Fibroblast of lung (primary cell): ENCODE results near the gene TMED9. TPM values are rescaled to one million over a fixed set of nuclear protein-coding genes. Genes with fewer than 3 reads are reported as not detected.

ENCODE experiments used
- DNase-seq, 2 donors: peaks; one replicate each; pipeline versions ENCODE4 v3.0.0 to v3.0.0-alpha.2; 2010; ENCODE audit warnings: low read depth in 2 of 2
- H2AFZ ChIP-seq: 2 replicates; pipeline ENCODE4 v1.5.1; 2012; ENCODE audit warnings: low read length, control low read depth, inconsistent platforms
- H3K27ac ChIP-seq: 2 replicates; pipeline ENCODE4 v1.5.1; 2011; ENCODE audit warnings: low read length, control low read depth; ENCODE audit not compliant: insufficient read depth
- H3K27me3 ChIP-seq: 2 replicates; pipeline ENCODE4 v1.5.1; 2011; ENCODE audit warnings: mild to moderate bottlenecking, low read length; ENCODE audit not compliant: control insufficient read depth, insufficient read depth
- H3K36me3 ChIP-seq: 2 replicates; pipeline ENCODE4 v1.5.1; 2011; ENCODE audit warnings: low read length; ENCODE audit not compliant: control insufficient read depth, insufficient read depth
- H3K4me1 ChIP-seq: 2 replicates; pipeline ENCODE4 v1.5.1; 2011; ENCODE audit warnings: low read length; ENCODE audit not compliant: control insufficient read depth, insufficient read depth; ENCODE audit errors: extremely low read depth
- H3K4me2 ChIP-seq: 2 replicates; pipeline ENCODE4 v1.5.1; 2011; ENCODE audit warnings: low read length, control low read depth; ENCODE audit not compliant: insufficient read depth; ENCODE audit errors: extremely low read depth
- H3K4me3 ChIP-seq, 4 experiments: fragments of 200-600 bp in 1 of 4; sonication (generic) in 1 of 4; replicated peaks in 1 of 4; 2 replicates each; pipeline ENCODE4 v1.5.1; 2011 to 2016; ENCODE audit warnings: low read length in 4 of 4, low read depth in 3 of 4, mild to moderate bottlenecking in 3 of 4, control low read depth in 2 of 4, inconsistent platforms in 1 of 4, mixed read lengths in 1 of 4; ENCODE audit not compliant: insufficient read depth in 1 of 4; ENCODE audit errors: control extremely low read depth in 1 of 4
- H3K79me2 ChIP-seq: 2 replicates; pipeline ENCODE4 v1.5.1; 2012; ENCODE audit warnings: mild to moderate bottlenecking, low read length, inconsistent platforms; ENCODE audit not compliant: control insufficient read depth, insufficient read depth
- H3K9ac ChIP-seq: 2 replicates; pipeline ENCODE4 v1.5.1; 2011; ENCODE audit warnings: mild to moderate bottlenecking, low read length, control low read depth; ENCODE audit not compliant: insufficient read depth
- H3K9me3 ChIP-seq: 2 replicates; pipeline ENCODE4 v1.5.1; 2012; ENCODE audit warnings: low read depth, low read length; ENCODE audit not compliant: control insufficient read depth, insufficient read depth
- H4K20me1 ChIP-seq: 2 replicates; pipeline ENCODE4 v1.5.1; 2011; ENCODE audit warnings: low read length; ENCODE audit not compliant: control insufficient read depth, insufficient read depth; ENCODE audit errors: extremely low read depth
- CTCF ChIP-seq, 2 donors: IDR thresholded peaks in 1 of 2; conservative IDR thresholded peaks in 1 of 2; 1 replicate in 1 of 2; 2 replicates in 1 of 2; pipeline ENCODE4 v1.5.1; 2011 to 2012; ENCODE audit warnings: low read length in 2 of 2, control low read depth in 1 of 2, inconsistent platforms in 1 of 2, low read depth in 1 of 2, mild to moderate bottlenecking in 1 of 2
- EZH2 ChIP-seq: IDR thresholded peaks from 2 replicates; pipeline ENCODE4 v1.5.1; 2012; ENCODE audit warnings: low read length, control low read depth, mild to moderate bottlenecking; ENCODE audit errors: missing control alignments
- polyA plus RNA-seq, 2 donors: library from polyadenylated mRNA; depleted of rRNA in 1 of 2; stranded (reverse) in 1 of 2; unstranded in 1 of 2; fragments of >200 nt; gene quantifications; 2 replicates each; pipeline ENCODE4 v1.2.1, GENCODE V29; 2011 to 2012; ENCODE audit warnings: missing spikeins in 1 of 2
- total RNA-seq: library from RNA; depleted of rRNA; stranded (reverse); fragments of >200 nt; gene quantifications from 2 replicates; pipeline ENCODE4 v1.2.1, GENCODE V29; 2014

TMED9 gene
- total and polyA plus RNA-seq, 2 donors (not counting 1 experiment from before 2014, with no cell fraction given): 139 to 355 TPM

GRCh38 chr5:177608243-177609075 lies 16.5 kb downstream of the TMED9 start:
- H3K4me3 ChIP-seq: no peak overlapping the region
- H3K79me2 ChIP-seq: no peaks in the 10 kb centered on the region
- H3K9ac ChIP-seq: no peak overlapping the region
- peaks cover 9% of the 10 kb centered on the region for H3K36me3 ChIP-seq
- H3K27ac ChIP-seq: no peak overlapping the region
- no peak for DNase-seq
- H2AFZ ChIP-seq: no peak overlapping the region
- TF ChIP-seq EZH2 (no peak), CTCF (conservative IDR thresholded peaks at IDR 0.05 in 1 of 2, IDR thresholded peaks at IDR 0.05 in 1 of 2; ENCODE audit: low read depth in 1 of 2, low read length in 2 of 2) (no peak)
- no peaks in the 10 kb centered on the region for H4K20me1 ChIP-seq
- no peak overlapping the region for H3K4me2 ChIP-seq
- no peaks in the 10 kb centered on the region for H3K9me3 ChIP-seq
- no peaks in the 10 kb centered on the region for H3K27me3 ChIP-seq
- H3K4me1 ChIP-seq: no peaks in the 10 kb centered on the region

GRCh38 chr5:177609076-177610059 lies 17.4 kb downstream of the TMED9 start:
- H4K20me1 ChIP-seq: no peaks in the 10 kb centered on the region
- H3K9me3 ChIP-seq: no peaks in the 10 kb centered on the region
- peaks cover 9% of the 10 kb centered on the region for H3K36me3 ChIP-seq
- no peak for DNase-seq
- no peak overlapping the region for H3K27ac ChIP-seq
- no peak overlapping the region for H3K4me2 ChIP-seq
- no peak overlapping the region for H3K9ac ChIP-seq
- H3K4me3 ChIP-seq: no peak overlapping the region
- no peaks in the 10 kb centered on the region for H3K27me3 ChIP-seq
- no peaks in the 10 kb centered on the region for H3K79me2 ChIP-seq
- no peak overlapping the region for H2AFZ ChIP-seq
- H3K4me1 ChIP-seq: no peaks in the 10 kb centered on the region
- no peak for TF ChIP-seq CTCF (conservative IDR thresholded peaks at IDR 0.05 in 1 of 2, IDR thresholded peaks at IDR 0.05 in 1 of 2; ENCODE audit: low read depth in 1 of 2, low read length in 2 of 2)
- TF ChIP-seq EZH2: no peak
